Endometrium (tissue), 2 donors: ENCODE results near the gene LRTM2.
"Not testable (repeated sequence)": the region's sequence is repeated elsewhere in the genome, so short reads cannot be mapped to it uniquely, and the experiment has no call there.

Experiments
- FAIRE-seq: peaks from 2 replicates; lab custom pipeline; 2012; peaks lifted over from hg19 to GRCh38; lab: Jason Lieb, UNC
- donor health status: control.
- donor health status: control.

LRTM2 gene

GRCh38 chr12:1811281-1811947 lies 9.0 kb upstream of the LRTM2 start:
- no peak for FAIRE-seq

GRCh38 chr12:1811948-1812291 lies 8.4 kb upstream of the LRTM2 start:
- no peak for FAIRE-seq

GRCh38 chr12:1812650-1813302 lies 7.6 kb upstream of the LRTM2 start:
- FAIRE-seq = no peak

- no peak for FAIRE-seq
These were observed 6.1 kb upstream of the LRTM2 start for GRCh38 chr12:1814266-1814665.

- FAIRE-seq = no peak
These were observed 5.3 kb upstream of the LRTM2 start for GRCh38 chr12:1815108-1815507.

- FAIRE-seq = no peak
These were observed 4.3 kb upstream of the LRTM2 start for GRCh38 chr12:1815814-1816729.

GRCh38 chr12:1816730-1817348 lies 3.5 kb upstream of the LRTM2 start:
- no peak for FAIRE-seq

GRCh38 chr12:1817928-1818327 lies 2.4 kb upstream of the LRTM2 start:
- not testable (repeated sequence) for FAIRE-seq

GRCh38 chr12:1819050-1819449 lies 1.3 kb upstream of the LRTM2 start:
- no peak for FAIRE-seq

- no peak for FAIRE-seq
These were observed 794 bp upstream of the LRTM2 start for GRCh38 chr12:1819571-1819970.

- FAIRE-seq = no peak
These were observed 529 bp downstream of the LRTM2 start for GRCh38 chr12:1820896-1821291.

GRCh38 chr12:1821805-1822204 lies 1.4 kb downstream of the LRTM2 start:
- no peak for FAIRE-seq

- no peak for FAIRE-seq
These were observed 2.3 kb downstream of the LRTM2 start for GRCh38 chr12:1822699-1823098.

- no peak for FAIRE-seq
These were observed 2.9 kb downstream of the LRTM2 start for GRCh38 chr12:1823237-1823636.

- no peak for FAIRE-seq
These were observed 5.2 kb downstream of the LRTM2 start for GRCh38 chr12:1825382-1826102.

GRCh38 chr12:1826401-1826800 lies 6.0 kb downstream of the LRTM2 start:
- FAIRE-seq = no peak

- no peak for FAIRE-seq
These were observed 6.7 kb downstream of the LRTM2 start for GRCh38 chr12:1826867-1827705.

GRCh38 chr12:1827826-1828805 lies 7.8 kb downstream of the LRTM2 start:
- FAIRE-seq = no peak

GRCh38 chr12:1828856-1829255 lies 8.5 kb downstream of the LRTM2 start:
- no peak for FAIRE-seq
